ENCODE measurements around the gene SAFB. TPM values are rescaled to one million over a fixed set of nuclear protein-coding genes. Genes with fewer than 3 reads are reported as not detected.

The SAFB gene
- total RNA-seq, 2 experiments from 2014 or later: 68.9 to 177 TPM

GRCh38 chr19:5696196-5697021 is 73.5 kb downstream of the SAFB start:
- peaks cover 13% of the 10 kb centered on the region for H3K4me1 ChIP-seq (ENCODE audit: insufficient read depth, low read length, poor library complexity, severe bottlenecking)
- H3K27ac ChIP-seq (ENCODE audit: low read depth, low read length, poor library complexity, severe bottlenecking): no peak overlapping the region
- no peak overlapping the region for H3K4me2 ChIP-seq (ENCODE audit: low read length)
- no peak overlapping the region for H2AFZ ChIP-seq (ENCODE audit: low read length)
- TF ChIP-seq CTCF (conservative IDR thresholded peaks at IDR 0.05; ENCODE audit: low read length): no peak
- no peak for TF ChIP-seq EZH2phosphoT487 (IDR thresholded peaks at IDR 0.05; ENCODE audit: borderline replicate concordance, low read depth, low read length)
- H3K36me3 ChIP-seq (ENCODE audit: insufficient read depth, low read length): peaks cover 98% of the 10 kb centered on the region
- H3K4me3 ChIP-seq (ENCODE audit: low read depth, low read length, poor library complexity, severe bottlenecking): no peak overlapping the region
- ChIA-PET CTCF (ENCODE audit: unreplicated experiment) (no interaction called here), POLR2A (no interaction called here)
- peaks cover 23% of the 10 kb centered on the region for H3K79me2 ChIP-seq (ENCODE audit: insufficient read depth, low read depth, low read length)
- H3K9me3 ChIP-seq (ENCODE audit: low read length): no peaks in the 10 kb centered on the region
- DNase-seq (ENCODE audit: low spot score): no peak
- BruUV-seq (replicated peaks): no TSS peak
- H3K9me2 ChIP-seq (ENCODE audit: insufficient read depth, low read length): no peaks in the 10 kb centered on the region
- intact Hi-C loops (cut with micrococcal nuclease; ENCODE audit: unreplicated experiment): no loop called here
- no peaks in the 10 kb centered on the region for H4K20me1 ChIP-seq (ENCODE audit: insufficient read depth, low read length)

- intact Hi-C loops (cut with micrococcal nuclease; ENCODE audit: unreplicated experiment): no loop called here
- TF ChIP-seq CTCF (conservative IDR thresholded peaks at IDR 0.05; ENCODE audit: low read length): no peak
- Histone ChIP-seq H3K36me3 (ENCODE audit: insufficient read depth, low read length) (peaks cover 96% of the 10 kb centered on the region), H3K9me3 (ENCODE audit: low read length) (no peaks in the 10 kb centered on the region), H3K4me3 (ENCODE audit: low read depth, low read length, poor library complexity, severe bottlenecking) (no peak overlapping the region), H2AFZ (ENCODE audit: low read length) (no peak overlapping the region), H3K9me2 (ENCODE audit: insufficient read depth, low read length) (no peaks in the 10 kb centered on the region), H3K79me2 (ENCODE audit: insufficient read depth, low read depth, low read length) (peaks cover 15% of the 10 kb centered on the region; the same call in 1 of the 2 replicates), H4K20me1 (ENCODE audit: insufficient read depth, low read length) (no peaks in the 10 kb centered on the region), H3K4me2 (ENCODE audit: low read length) (no peak overlapping the region), H3K27ac (ENCODE audit: low read depth, low read length, poor library complexity, severe bottlenecking) (no peak overlapping the region), H3K4me1 (ENCODE audit: insufficient read depth, low read length, poor library complexity, severe bottlenecking) (peaks cover 11% of the 10 kb centered on the region)
- DNase-seq (ENCODE audit: low spot score): no peak
- ChIA-PET CTCF (ENCODE audit: unreplicated experiment) (no interaction called here), POLR2A (no interaction called here)
- no TSS peak for BruUV-seq (replicated peaks)
Measured at GRCh38 chr19:5697022-5697889, 74.4 kb downstream of the SAFB start.

All from OCI-LY7 (cell line).